GM10248 (cell line): Measurements from ENCODE around the gene OSBPL5.

Source experiments
- CTCF ChIA-PET: fragments of 300-600 bp; sonication (Branson Sonifier 250); formaldehyde crosslinking; extraction: SDS; loops from one replicate; lab custom pipeline; 2021; ENCODE audit warnings: antibody characterized with exemption; lab: Yijun Ruan, JAX
- POLR2A ChIA-PET: fragments of 350-650 bp; sonication (Branson Sonifier 250); formaldehyde crosslinking; extraction: SDS; loops from one replicate; lab custom pipeline; 2020; ENCODE audit warnings: antibody characterized with exemption; lab: Yijun Ruan, JAX
- DNase-seq: peaks from one replicate; pipeline ENCODE4 v3.0.0; 2012; ENCODE audit errors: extremely low spot score
- TF ChIP-seq, protein P1 (sequence below): IDR thresholded peaks from 2 replicates; pipeline ENCODE4 v1.5.1; 2012; ENCODE audit warnings: mild to moderate bottlenecking, low read depth; ENCODE audit errors: extremely low read depth, missing control alignments, control extremely low read depth

The OSBPL5 gene

DNA sequence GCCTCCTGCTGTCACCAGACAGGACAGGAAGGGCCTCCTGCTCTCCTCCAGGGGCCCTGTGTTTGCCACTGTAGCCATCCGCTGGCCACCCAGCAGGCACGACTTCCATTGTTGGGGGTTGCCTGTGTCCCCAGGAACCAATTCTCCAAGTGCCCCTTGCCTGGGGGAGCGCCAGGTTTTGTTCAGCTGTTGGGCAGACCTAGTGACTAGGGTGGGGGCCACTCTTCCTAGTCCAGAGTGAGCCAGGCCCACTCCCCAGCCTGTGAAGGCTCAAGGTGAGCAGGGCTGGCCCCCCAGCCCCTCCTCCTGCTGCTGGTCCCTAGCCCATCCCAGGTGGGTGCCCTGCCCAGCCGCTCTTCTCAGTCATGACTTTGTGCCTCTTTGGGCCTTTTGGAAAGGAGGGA, 30.9 kb downstream of the OSBPL5 start:
- POLR2A ChIA-PET, result no interaction called here
- no peak for DNase-seq
- CTCF ChIA-PET, result no interaction called here
- TF ChIP-seq, protein P1, sequence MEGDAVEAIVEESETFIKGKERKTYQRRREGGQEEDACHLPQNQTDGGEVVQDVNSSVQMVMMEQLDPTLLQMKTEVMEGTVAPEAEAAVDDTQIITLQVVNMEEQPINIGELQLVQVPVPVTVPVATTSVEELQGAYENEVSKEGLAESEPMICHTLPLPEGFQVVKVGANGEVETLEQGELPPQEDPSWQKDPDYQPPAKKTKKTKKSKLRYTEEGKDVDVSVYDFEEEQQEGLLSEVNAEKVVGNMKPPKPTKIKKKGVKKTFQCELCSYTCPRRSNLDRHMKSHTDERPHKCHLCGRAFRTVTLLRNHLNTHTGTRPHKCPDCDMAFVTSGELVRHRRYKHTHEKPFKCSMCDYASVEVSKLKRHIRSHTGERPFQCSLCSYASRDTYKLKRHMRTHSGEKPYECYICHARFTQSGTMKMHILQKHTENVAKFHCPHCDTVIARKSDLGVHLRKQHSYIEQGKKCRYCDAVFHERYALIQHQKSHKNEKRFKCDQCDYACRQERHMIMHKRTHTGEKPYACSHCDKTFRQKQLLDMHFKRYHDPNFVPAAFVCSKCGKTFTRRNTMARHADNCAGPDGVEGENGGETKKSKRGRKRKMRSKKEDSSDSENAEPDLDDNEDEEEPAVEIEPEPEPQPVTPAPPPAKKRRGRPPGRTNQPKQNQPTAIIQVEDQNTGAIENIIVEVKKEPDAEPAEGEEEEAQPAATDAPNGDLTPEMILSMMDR, result no peak

DNA sequence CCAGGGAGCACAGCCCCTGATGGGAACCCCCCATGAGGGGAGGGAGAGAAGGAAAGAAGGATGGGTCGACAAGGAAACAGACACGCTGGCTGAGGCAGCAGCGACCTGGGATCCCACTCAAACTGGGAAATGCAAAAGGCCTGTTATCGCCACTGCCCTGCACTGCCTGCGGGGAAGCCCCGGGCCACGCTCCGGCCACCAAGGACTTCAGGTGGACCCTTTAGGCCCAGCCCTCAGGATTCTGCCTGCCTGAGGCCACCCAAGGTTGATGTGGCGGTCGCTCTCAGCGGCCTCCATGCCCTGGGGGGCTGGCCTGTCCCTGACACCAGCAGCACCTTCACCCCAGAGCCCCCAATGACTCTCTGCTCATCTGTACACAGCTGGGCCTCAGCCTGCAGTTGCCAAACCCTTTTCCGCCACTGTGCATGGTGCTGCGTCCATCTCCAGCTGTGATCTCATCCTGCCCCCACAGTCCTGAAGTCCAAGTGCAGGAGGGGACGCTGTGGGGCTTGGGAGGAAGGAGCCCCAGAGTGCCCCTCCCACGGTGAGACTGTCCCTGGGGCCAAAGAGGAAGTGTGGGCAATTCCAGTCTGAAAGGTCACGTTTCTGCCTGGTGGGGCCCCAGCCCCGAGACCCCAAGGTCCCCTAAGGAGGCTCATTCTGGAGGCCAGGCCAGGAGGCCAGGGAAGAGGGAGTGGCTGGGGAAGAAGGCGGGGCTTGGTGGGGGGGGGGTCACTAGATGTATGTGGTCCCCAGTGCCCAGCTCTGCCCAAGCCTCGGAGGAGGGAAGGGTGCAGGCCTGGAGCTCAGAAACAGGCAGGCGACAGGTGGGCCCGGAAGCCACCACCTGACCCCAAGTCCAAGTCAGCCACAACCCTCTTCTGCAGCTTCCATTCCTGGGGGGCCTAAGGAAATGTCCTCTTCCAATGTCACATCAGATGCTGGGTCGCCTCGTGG, 31.6 kb downstream of the OSBPL5 start:
- no peak for DNase-seq
- ChIA-PET CTCF (no interaction called here), POLR2A (no interaction called here)
- TF ChIP-seq, protein P1, result no peak

DNA sequence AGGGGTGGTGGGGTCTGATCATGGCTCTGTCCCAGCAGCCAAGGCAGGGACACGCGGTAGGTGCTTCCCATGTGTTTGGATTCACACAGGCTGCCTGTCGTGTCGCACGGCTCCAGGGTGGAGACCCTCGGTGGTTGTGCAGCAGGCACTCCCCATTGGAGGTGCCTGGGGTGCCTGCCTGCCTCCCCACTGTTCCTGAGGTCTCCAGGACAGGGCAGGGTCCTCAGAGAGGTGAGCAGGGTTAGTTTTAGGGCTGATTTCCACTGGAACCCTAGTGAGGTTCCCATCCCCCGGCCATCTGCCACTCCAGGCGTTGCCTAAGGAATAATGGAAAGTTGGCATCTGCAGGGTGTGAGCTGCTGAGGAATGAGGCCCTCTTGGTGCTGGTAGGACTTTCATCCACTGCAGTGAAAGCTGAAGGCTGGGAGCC, 32.3 kb downstream of the OSBPL5 start:
- TF ChIP-seq, protein P1, result no peak
- POLR2A ChIA-PET, result no interaction called here
- no peak for DNase-seq
- CTCF ChIA-PET, result no interaction called here

DNA sequence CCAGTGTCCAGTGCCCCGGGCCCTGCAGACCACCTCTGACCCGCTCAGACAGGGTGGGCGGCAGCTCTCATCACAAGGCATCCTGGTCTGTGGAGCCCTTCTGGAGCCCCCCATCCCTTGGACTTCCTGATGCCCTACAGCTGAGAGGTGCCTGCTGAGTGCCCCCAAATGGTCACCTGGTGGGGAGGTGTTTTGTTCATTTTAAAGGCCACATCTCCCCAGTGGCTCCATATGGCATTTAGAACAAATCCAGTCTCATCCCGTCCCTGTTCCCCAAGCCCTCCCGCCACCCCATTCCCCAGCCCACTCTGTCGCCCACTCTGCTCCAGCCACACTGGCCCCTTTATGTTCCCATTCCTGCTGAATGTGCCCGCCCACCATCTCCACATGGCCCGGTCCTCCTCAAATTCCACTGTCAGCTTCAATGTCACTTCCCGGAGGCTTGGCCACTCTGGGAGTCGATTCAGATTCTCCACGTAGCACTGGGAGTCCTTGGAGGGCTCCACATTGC, 32.8 kb downstream of the OSBPL5 start:
- DNase-seq, result no peak
- CTCF ChIA-PET, result no interaction called here
- POLR2A ChIA-PET, result no interaction called here
- TF ChIP-seq, protein P1, result no peak

DNA sequence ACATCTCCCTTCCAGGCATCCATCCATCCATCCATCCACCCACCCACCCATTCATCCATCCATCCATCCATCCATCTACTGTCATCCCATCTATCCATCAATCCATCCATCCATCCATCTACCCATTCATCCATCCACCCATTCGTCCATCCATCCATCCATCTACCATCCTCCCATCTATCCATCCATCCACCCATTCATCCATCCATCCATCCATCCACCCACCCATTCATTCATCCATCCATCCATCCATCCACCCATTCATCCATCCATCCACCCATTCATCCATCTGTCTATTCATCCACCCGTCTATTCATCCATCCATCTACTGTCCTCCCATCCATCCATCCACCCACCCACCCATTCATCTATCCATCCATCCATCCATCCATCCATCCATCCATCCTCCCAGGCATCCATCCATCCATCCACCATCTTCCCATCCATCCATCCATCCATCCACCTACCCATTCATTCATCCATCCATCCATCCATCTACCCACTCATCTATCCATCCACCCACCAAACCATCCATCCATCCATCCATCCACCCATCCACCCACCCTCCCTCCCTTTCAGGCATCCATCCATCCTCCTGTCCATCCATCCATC, 33.7 kb downstream of the OSBPL5 start:
- CTCF ChIA-PET, result no interaction called here
- TF ChIP-seq, protein P1, result no peak
- no peak for DNase-seq
- POLR2A ChIA-PET, result no interaction called here

DNA sequence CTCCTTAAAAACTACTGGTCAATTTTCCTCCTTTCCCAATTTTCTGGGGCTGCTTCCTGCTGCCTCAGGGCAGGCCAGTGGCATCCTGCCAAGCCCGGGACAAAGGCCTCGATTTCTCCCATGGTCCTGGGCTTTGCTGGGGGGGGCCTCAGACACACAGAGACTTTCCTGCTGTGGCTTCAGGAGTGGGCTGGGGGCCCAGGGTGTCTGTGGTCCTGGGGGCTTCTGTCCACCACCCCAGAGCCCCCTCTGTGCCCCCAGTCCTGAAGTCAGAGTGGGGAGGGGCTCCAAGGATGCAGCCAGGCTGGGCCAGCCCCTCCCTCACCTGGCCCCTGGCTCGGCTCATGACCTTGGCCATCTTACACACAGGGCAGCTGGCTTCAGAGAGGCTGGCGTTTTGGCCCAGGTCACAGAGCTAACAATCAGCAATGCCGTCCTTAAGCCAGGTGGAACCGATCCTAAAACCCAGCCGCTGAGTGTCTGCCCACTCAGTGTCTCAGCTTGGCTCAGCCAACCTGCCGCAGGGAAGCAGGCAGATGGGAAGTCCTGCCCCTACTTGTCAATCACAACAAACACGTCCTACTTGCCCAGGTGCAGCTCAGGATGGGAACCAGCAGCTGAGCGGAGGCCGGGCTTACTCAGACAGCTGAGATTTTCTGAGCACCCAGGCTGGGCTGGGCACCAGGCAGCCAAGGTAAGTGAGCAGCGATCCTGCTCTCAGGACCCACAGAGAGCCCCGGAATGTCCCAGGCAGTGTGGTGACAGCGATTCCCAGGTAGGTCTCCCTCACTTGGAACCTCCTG, 34.6 kb downstream of the OSBPL5 start:
- ChIA-PET POLR2A (no interaction called here), CTCF (interaction anchor here (1.4 kb wide), 1 partner anchor 14 kb away, joined by 3 read pairs; no protein-coding TSS in a partner anchor)
- no peak for DNase-seq
- TF ChIP-seq, protein P1, result no peak
